ENCODE measurements around the gene LDLRAD4.

The LDLRAD4 gene

DNA sequence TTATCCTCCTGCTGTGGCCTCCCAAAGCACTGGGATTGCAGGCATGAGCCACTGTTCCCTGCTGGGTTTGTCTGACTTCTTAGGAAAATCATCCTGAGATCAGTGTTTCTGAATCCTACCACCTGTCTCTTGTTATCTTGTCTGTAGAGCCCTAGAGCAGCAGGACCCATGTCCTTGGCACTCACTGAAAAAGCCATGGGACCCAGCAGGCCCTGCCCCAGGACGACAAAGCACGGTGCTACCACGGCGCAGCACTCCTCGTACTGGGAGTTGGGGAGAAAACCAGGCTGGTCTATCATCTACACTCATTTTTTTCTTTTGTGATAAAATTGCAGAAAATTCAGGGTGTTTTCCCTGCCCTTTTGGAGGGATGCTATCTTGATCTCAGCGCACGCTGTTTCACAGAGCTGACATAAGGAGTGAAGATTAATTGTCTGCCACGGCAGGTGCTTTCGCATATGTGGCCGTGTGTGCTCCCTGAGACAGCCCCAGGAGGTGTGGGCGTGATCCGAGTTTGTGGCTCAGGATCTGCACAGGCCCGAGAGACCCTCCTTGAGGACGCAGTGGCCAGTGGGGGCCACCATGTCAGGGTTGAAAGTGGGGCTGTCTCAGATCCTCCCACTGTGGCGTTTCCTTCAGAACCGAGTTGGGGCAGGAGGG lies 179.1 kb downstream of the LDLRAD4 start:
- DNase-seq (ENCODE audit: low read depth, low spot score), result no peak
- Histone ChIP-seq H3K9me3 (ENCODE audit: control insufficient read depth, insufficient read depth, low read length) (no peaks in the 10 kb centered on the region), H3K27me3 (ENCODE audit: control insufficient read depth, insufficient read depth, low read length) (no peaks in the 10 kb centered on the region), H3K36me3 (ENCODE audit: control insufficient read depth, insufficient read depth, low read length) (no peaks in the 10 kb centered on the region), H3K27ac (ENCODE audit: low read length) (no peak overlapping the region), H3K4me1 (ENCODE audit: control insufficient read depth, insufficient read depth, low read length) (no peaks in the 10 kb centered on the region), H3K4me3 (ENCODE audit: low read length) (no peak overlapping the region)
- WGBS (ENCODE audit: insufficient coverage, insufficient read length), result no CpG with 5 or more reads among the region's 16 CpGs

DNA sequence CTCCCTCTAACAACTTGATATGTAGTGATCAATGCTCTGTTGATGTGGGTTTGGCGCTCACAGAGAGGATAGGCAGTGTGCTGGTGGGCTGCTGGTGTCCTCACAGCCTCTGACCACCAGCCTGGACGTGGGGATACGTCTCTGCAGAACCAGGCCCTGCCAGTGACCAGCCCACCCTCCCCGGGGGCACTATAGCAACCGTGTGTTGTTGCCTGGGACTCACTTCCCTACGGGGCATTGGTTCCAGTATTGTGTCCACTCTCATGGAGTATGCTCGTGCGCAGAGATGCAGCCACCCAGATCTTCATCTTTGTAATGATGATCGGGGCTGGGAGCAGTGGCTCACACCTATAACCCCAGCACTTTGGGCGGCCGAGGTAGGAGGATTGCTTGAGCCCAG lies 180.1 kb downstream of the LDLRAD4 start:
- Histone ChIP-seq H3K27me3 (ENCODE audit: control insufficient read depth, insufficient read depth, low read length) (no peaks in the 10 kb centered on the region), H3K4me1 (ENCODE audit: control insufficient read depth, insufficient read depth, low read length) (no peaks in the 10 kb centered on the region)
- no CpG with 5 or more reads among the region's 11 CpGs for WGBS (ENCODE audit: insufficient coverage, insufficient read length)

DNA sequence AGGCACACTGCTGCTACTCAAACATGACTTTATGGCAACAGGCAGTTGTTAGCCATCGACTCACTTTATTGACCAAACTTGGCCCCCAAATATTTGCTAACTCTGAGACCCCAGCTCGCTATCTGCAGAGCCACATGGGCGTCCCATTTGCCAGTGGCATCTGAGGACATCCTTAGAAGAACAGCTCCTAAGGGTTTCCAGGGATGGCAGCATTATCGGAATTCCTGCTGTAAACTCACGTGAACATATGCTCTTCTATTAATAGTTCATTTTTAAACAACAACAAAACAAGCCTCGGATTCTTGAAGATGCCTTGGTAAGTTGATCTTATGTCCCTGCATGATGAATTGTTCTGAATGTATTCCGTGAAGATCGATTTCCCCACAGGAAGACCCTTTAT lies 181.0 kb downstream of the LDLRAD4 start:
- no peak overlapping the region for H3K4me3 ChIP-seq (ENCODE audit: low read length)
- H3K27me3 ChIP-seq (ENCODE audit: control insufficient read depth, insufficient read depth, low read length), result no peaks in the 10 kb centered on the region
- H3K4me1 ChIP-seq (ENCODE audit: control insufficient read depth, insufficient read depth, low read length), result no peaks in the 10 kb centered on the region
- no peak overlapping the region for H3K27ac ChIP-seq (ENCODE audit: low read length)
- WGBS (ENCODE audit: insufficient coverage, insufficient read length), result no CpG with 5 or more reads among the region's 8 CpGs
- no peaks in the 10 kb centered on the region for H3K9me3 ChIP-seq (ENCODE audit: control insufficient read depth, insufficient read depth, low read length)
- H3K36me3 ChIP-seq (ENCODE audit: control insufficient read depth, insufficient read depth, low read length), result no peaks in the 10 kb centered on the region
- no peak for DNase-seq (ENCODE audit: low read depth, low spot score)

More for the DNA sequence above, 180.1 kb downstream of the LDLRAD4 start:
- no peaks in the 10 kb centered on the region for H3K36me3 ChIP-seq (ENCODE audit: control insufficient read depth, insufficient read depth, low read length)
- no peak for DNase-seq (ENCODE audit: low read depth, low spot score)
- no peak overlapping the region for H3K4me3 ChIP-seq (ENCODE audit: low read length)
- H3K9me3 ChIP-seq (ENCODE audit: control insufficient read depth, insufficient read depth, low read length), result no peaks in the 10 kb centered on the region
- no peak overlapping the region for H3K27ac ChIP-seq (ENCODE audit: low read length)

DNA sequence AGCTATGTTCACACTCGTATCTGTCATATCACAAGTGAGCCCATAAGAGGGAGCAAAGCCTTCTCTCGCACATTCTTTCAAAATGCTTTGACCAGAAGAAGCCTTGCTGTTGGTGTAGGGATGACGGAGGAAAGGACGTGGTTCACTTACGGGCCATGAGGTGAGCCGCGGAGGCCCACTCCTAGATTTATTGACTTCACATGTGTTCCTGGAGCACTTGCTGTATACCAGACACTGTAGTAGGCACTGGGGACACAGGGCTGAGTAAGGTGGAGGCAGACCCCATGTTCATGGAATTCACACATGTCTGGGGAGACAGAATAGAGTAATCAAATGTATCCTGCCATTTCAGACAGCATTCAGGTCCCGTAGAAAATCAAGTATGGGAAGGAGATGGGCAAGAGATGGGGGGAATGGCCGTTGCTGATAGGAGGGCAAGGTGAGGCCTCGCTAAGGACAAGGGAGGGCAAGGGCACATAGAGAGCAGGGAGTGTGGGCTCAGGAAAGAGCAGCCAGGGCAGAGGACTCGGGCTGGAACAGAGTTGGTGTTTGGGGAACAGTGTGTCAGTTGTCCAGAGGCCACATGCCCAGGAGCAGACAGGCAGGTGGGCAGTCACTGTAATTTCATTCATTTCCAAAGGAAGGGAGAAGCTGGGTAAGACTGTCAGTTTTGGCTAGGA lies 182.2 kb downstream of the LDLRAD4 start:
- Histone ChIP-seq H3K27me3 (ENCODE audit: control insufficient read depth, insufficient read depth, low read length) (no peaks in the 10 kb centered on the region), H3K4me3 (ENCODE audit: low read length) (no peak overlapping the region), H3K36me3 (ENCODE audit: control insufficient read depth, insufficient read depth, low read length) (no peaks in the 10 kb centered on the region), H3K9me3 (ENCODE audit: control insufficient read depth, insufficient read depth, low read length) (no peaks in the 10 kb centered on the region), H3K4me1 (ENCODE audit: control insufficient read depth, insufficient read depth, low read length) (no peaks in the 10 kb centered on the region), H3K27ac (ENCODE audit: low read length) (no peak overlapping the region)
- WGBS (ENCODE audit: insufficient coverage, insufficient read length), result no CpG with 5 or more reads among the region's 11 CpGs
- DNase-seq (ENCODE audit: low read depth, low spot score), result no peak

DNA sequence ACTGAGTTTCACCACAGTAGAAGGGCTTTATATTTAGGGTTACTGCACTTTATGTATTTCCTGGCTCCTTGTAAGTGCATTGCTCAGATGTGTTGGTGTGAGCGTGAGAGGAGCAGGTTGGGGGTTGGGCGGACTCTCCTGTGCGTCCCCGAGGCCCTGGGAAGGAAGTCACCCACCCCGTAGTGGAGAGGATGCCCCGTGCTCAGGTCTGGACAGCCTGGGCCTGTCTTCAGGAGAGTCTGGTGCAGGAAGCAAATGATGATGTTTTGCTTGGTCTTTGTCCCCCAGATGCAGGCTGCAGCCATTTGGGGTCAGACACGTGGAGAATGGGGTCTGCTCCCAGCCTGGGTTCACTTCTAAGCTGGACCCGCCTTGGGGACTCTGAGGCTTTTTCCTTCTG lies 182.8 kb downstream of the LDLRAD4 start:
- no peaks in the 10 kb centered on the region for H3K36me3 ChIP-seq (ENCODE audit: control insufficient read depth, insufficient read depth, low read length)
- H3K27ac ChIP-seq (ENCODE audit: low read length), result no peak overlapping the region
- no peak for DNase-seq (ENCODE audit: low read depth, low spot score)
- no peaks in the 10 kb centered on the region for H3K4me1 ChIP-seq (ENCODE audit: control insufficient read depth, insufficient read depth, low read length)
- H3K4me3 ChIP-seq (ENCODE audit: low read length), result no peak overlapping the region
- no CpG with 5 or more reads among the region's 8 CpGs for WGBS (ENCODE audit: insufficient coverage, insufficient read length)
- H3K27me3 ChIP-seq (ENCODE audit: control insufficient read depth, insufficient read depth, low read length), result no peaks in the 10 kb centered on the region
- no peaks in the 10 kb centered on the region for H3K9me3 ChIP-seq (ENCODE audit: control insufficient read depth, insufficient read depth, low read length)

DNA sequence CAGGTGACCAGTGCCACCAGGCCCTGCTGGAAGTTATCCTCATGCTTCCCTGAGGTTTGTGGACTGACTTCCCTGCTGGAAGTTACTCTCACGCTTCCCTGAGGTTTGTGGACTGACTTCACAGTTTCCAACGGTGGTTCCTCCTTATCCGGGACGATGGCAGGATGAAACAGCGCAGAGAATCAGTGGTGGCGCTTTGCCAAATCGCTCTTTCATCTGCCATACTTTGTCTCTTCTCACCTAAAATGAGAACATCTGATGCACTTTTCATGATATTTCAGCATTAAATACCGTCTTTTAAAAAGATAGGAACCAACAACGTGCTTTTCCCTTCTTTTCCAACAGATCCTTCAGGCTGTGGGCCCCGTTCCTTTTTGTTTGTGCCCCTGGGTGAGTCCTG lies 183.3 kb downstream of the LDLRAD4 start:
- no peak for DNase-seq (ENCODE audit: low read depth, low spot score)
- no peaks in the 10 kb centered on the region for H3K36me3 ChIP-seq (ENCODE audit: control insufficient read depth, insufficient read depth, low read length)
- WGBS (ENCODE audit: insufficient coverage, insufficient read length), result no CpG with 5 or more reads among the region's 10 CpGs
- no peaks in the 10 kb centered on the region for H3K27me3 ChIP-seq (ENCODE audit: control insufficient read depth, insufficient read depth, low read length)
- no peaks in the 10 kb centered on the region for H3K4me1 ChIP-seq (ENCODE audit: control insufficient read depth, insufficient read depth, low read length)
- no peak overlapping the region for H3K4me3 ChIP-seq (ENCODE audit: low read length)
- H3K27ac ChIP-seq (ENCODE audit: low read length), result no peak overlapping the region
- no peaks in the 10 kb centered on the region for H3K9me3 ChIP-seq (ENCODE audit: control insufficient read depth, insufficient read depth, low read length)

DNA sequence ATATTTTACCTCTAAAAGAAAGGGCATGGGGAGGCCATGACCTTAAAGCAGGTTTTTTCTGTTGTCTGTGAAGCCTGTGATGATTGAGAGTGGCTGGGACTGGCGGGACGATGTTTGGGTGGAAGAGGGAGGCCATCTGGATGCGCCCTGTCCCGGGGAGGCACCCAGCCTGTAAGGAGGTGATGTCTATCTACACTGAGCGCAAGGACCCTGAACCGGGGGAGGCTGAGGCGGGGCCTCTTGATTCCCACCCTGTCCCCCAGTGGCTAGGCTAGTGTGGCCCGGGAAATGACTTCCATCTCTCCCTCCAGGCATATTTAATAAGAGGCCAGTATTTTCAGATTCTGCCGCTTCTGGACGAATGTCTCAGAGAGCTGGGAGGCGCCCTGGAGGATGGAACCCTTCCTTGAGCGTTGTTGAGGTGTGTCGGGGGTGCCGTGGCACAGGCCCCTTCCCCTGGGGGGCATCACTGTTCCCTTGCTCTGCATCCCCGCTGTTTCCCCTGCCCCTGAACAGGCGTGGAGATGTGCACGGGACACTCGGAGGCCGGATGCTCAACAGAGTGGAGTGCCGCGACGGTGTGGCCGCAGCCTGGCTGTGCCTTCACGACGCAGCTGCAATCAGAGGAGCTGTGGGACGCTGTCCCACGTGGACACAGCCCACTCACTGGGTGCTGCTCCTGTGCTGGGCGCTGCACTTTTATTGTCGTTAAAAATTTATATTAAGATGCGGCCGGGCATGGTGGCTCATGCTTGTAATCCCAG lies 185.4 kb downstream of the LDLRAD4 start:
- Histone ChIP-seq H3K9me3 (ENCODE audit: control insufficient read depth, insufficient read depth, low read length) (no peaks in the 10 kb centered on the region), H3K27me3 (ENCODE audit: control insufficient read depth, insufficient read depth, low read length) (no peaks in the 10 kb centered on the region), H3K27ac (ENCODE audit: low read length) (no peak overlapping the region), H3K36me3 (ENCODE audit: control insufficient read depth, insufficient read depth, low read length) (no peaks in the 10 kb centered on the region), H3K4me3 (ENCODE audit: low read length) (no peak overlapping the region), H3K4me1 (ENCODE audit: control insufficient read depth, insufficient read depth, low read length) (no peaks in the 10 kb centered on the region)
- DNase-seq (ENCODE audit: low read depth, low spot score), result no peak
- WGBS (ENCODE audit: insufficient coverage, insufficient read length), result no CpG with 5 or more reads among the region's 31 CpGs

DNA sequence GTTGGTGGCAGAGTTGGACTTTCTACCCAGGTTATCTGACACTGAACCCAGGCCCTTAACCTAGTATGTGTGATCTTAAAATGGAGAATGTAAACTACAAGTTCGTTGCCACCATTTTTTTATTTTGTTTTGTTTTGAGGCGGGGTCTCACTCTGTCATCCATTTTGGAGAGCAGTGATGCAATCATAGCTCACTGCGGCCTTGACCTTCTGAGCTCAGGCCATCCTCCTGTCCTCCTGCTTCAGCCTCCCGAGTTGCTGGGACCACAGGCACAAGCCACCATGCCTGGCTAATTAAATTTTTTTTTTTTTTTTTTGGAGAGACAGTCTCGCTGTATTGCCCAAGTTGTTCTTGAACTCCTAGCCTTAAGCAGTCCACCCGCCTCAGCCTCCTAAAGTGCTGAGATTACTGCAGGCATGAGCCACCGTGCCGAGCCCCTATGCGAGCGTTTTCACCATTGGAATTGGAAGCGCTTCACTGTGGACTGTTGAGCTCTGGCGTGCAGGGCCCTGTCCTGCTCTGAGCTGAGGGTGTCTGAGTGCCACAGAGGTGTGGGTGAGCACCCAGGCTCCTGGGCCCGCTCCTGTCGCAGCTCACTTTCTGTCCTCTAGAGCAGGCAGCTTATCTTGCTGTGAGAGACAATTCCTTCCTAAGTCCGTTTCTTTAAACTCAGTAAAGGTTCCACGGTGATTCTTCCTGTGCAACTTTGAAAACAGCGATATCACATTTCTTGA lies 186.9 kb downstream of the LDLRAD4 start:
- H3K27me3 ChIP-seq (ENCODE audit: control insufficient read depth, insufficient read depth, low read length), result no peaks in the 10 kb centered on the region

DNA sequence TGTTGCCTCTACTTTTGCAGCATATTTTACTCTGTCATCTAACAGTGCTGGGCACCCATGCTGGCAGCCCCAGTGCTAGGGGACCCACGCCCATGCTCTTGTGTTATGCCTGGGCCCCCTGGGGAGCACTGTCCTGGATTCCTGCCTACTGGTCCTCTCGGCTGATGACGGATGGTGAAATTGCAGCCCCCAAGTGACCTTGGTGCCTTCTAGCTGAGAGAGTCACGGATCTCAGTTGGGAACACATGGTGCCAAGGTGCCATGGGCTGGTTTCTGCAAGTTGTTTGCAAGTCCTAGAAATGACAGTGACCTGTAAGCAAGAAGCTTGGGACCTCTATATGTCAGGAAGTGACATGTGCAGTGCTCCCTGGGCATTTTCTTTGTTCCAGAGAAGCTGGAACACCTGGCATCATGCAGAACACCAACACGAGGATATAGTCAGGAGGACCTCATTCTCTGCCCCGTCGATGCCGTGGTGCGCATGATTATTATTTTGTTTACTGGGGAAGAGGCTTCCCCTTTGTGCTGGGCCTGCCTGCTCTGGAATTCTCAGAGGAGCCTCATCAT lies 187.6 kb downstream of the LDLRAD4 start:
- WGBS (ENCODE audit: insufficient coverage, insufficient read length), result no CpG with 5 or more reads among the region's 9 CpGs
- Histone ChIP-seq H3K9me3 (ENCODE audit: control insufficient read depth, insufficient read depth, low read length) (no peaks in the 10 kb centered on the region), H3K4me1 (ENCODE audit: control insufficient read depth, insufficient read depth, low read length) (no peaks in the 10 kb centered on the region), H3K27ac (ENCODE audit: low read length) (no peak overlapping the region), H3K4me3 (ENCODE audit: low read length) (no peak overlapping the region), H3K36me3 (ENCODE audit: control insufficient read depth, insufficient read depth, low read length) (no peaks in the 10 kb centered on the region), H3K27me3 (ENCODE audit: control insufficient read depth, insufficient read depth, low read length) (no peaks in the 10 kb centered on the region)
- DNase-seq (ENCODE audit: low read depth, low spot score), result no peak

More for the DNA sequence above, 186.9 kb downstream of the LDLRAD4 start:
- H3K4me1 ChIP-seq (ENCODE audit: control insufficient read depth, insufficient read depth, low read length), result no peaks in the 10 kb centered on the region
- no peak overlapping the region for H3K27ac ChIP-seq (ENCODE audit: low read length)
- no peaks in the 10 kb centered on the region for H3K36me3 ChIP-seq (ENCODE audit: control insufficient read depth, insufficient read depth, low read length)
- no CpG with 5 or more reads among the region's 17 CpGs for WGBS (ENCODE audit: insufficient coverage, insufficient read length)
- no peaks in the 10 kb centered on the region for H3K9me3 ChIP-seq (ENCODE audit: control insufficient read depth, insufficient read depth, low read length)
- DNase-seq (ENCODE audit: low read depth, low spot score), result no peak
- no peak overlapping the region for H3K4me3 ChIP-seq (ENCODE audit: low read length)

DNA sequence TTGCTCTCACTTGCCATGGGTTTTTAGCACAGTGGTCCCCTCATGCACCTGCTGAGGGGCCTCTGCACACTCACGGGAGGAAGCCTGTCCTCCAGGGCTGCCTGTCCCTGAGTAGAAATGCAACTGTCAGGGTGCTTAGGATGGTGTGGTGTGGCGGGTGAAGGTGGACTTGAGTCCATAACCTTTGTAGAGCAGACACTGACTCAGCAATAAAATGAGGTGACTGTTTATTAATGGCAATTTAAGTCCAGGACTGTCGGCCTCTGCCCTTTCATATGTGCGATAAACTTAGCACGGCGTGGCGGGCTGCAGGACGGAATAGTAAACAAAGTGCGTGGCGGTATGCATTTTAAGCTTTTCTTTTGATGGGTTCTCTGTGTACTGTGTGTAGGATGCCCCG lies 188.2 kb downstream of the LDLRAD4 start:
- no CpG with 5 or more reads among the region's 11 CpGs for WGBS (ENCODE audit: insufficient coverage, insufficient read length)
- no peaks in the 10 kb centered on the region for H3K27me3 ChIP-seq (ENCODE audit: control insufficient read depth, insufficient read depth, low read length)
- H3K36me3 ChIP-seq (ENCODE audit: control insufficient read depth, insufficient read depth, low read length), result no peaks in the 10 kb centered on the region
- no peaks in the 10 kb centered on the region for H3K4me1 ChIP-seq (ENCODE audit: control insufficient read depth, insufficient read depth, low read length)
- H3K27ac ChIP-seq (ENCODE audit: low read length), result no peak overlapping the region
- DNase-seq (ENCODE audit: low read depth, low spot score), result no peak
- no peak overlapping the region for H3K4me3 ChIP-seq (ENCODE audit: low read length)
- no peaks in the 10 kb centered on the region for H3K9me3 ChIP-seq (ENCODE audit: control insufficient read depth, insufficient read depth, low read length)
